Inflammatory macrophage (primary cell): ENCODE data around the gene ZNF302.
"Not testable (repeated sequence)": the region's sequence is repeated elsewhere in the genome, so short reads cannot be mapped to it uniquely, and the experiment has no call there.

Experiments used
- DNase-seq, 2 donors: peaks; one replicate each; pipeline ENCODE4 v3.0.0-alpha.2; 2020 to 2022

ZNF302 gene

DNA sequence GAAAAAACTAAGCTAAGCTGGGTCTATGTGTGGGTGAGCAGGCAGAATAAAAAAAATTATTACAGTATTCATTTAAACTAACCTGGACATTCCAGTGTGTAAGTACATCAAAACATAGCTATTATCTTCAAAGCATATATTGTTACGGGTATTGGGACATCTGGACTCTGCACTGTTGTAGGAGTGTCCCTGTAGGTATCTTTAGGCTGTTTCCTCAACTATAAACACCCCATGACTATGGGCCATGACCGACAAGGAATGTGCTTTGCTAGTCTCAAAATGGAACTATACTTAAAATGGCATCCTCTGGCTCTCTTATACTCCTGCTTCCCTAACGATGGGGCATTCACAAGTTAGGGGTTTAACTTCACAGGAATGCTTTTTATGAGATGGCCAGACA is 3.9 kb upstream of the ZNF302 start:
- DNase-seq = no peak

DNA sequence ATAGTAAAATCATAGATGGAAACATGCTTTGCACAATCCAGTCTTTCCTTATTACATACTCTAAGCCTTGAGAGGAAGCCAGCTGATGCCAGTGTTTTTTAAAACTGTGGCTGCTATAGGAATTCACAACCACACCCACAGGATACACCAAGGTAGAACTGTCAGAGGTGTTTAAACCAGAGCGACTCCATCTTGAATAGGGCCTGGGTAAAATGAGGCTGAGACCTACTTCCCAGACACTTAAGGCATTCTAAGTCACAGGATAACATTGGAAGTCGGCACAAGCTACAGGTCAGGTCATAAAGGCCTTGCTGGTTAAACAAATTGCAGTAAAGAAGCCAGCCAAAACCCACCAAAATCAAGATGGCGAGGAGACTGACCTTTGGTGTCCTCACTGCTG is 2.2 kb upstream of the ZNF302 start:
- no peak for DNase-seq

DNA sequence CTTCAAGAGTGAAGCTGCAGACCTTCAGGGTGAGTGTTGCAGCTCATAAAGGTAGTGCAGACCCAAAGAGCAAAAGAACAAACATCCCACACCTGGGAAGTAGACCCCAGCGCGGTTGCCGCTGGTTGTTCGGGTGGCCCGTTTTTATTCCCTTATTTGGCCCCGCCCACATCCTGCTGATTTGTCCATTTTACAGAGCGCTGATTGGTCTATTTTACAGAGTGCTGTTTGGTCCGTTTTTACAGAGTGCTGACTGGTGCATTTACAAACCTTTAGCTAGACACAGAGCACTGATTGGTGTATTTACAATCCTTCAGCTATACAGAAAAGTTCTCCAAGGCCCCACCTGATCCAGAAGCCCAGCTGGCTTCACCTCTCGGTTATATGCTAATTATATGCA is 1.6 kb upstream of the ZNF302 start:
- DNase-seq = no peak

DNA sequence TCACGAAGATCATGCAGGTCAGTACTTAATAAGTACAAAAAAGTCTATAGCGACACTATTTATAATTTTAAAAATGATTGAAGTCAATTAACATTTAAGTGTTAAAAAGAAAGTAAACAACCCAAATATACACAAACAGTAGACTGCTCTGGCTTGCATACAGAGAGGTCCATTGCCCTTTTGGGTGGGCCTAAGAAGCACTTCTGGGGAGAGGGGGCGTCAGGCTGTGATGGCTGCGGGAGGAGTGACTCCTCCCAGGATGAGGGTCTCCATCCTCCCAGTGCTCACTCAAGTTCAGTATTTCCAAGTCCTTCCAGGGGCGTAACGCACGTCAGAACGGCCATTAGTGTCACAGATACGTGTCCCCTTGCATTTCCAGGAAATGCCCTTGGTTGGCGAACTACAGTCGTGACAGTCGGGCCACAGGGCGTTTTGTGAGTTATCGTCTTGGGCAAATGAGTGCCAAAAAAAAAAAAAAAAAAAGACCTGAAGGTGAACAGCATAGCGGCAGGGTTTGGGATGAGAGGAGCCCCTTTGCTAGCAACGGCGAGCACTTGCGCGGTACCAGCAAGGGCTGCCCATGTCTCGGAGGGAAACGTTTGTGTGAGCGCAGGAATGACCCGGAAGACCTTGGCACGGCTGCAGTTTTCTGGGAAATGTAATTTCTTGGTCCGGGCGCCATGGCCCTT is 637 bp upstream of the ZNF302 start, which contains the start of gene SCGB2B2:
SCGB2B2 (minus strand) TSS at position 463 of the 689 bp plus-strand sequence. CDS start 82,596 bp downstream, outside the sequence.
- DNase-seq = peak; percentile 59 to 61

DNA sequence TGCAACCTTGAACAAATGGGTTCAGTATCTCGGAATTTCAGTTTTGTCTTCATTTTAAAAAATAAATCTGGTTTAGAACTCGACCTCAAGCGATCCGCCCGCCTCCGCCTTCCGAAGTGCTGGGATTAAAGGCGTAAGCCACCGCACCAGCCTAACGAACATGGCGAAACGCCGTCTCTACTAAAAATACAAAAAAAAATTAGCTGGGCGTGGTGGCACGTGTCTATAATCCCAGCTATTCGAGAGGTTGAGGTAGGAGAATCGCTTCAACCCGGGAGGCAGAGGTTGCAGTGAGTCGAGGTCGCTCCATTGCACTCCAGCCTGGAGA is 571 bp downstream of the ZNF302 start:
- DNase-seq = no peak

DNA sequence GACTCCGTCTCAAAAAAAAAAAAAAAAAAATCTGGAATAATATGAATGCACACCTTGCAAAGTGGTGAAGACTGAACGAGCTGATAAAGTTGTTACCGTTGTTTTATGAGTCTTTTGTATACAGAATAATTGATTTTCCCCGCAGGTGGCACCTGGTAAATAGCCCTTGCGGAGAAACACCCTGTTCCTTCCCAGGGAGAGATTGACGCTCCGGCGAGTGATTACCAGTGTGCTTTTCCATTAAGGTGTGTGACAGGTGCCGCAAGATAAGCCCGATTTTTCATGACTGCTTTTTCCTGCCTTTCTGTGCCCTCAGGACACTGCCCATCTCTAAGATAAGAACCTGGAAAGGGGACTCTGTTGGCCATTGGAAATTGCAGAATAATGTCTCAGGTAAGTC is 943 bp downstream of the ZNF302 start:
- no peak for DNase-seq

DNA sequence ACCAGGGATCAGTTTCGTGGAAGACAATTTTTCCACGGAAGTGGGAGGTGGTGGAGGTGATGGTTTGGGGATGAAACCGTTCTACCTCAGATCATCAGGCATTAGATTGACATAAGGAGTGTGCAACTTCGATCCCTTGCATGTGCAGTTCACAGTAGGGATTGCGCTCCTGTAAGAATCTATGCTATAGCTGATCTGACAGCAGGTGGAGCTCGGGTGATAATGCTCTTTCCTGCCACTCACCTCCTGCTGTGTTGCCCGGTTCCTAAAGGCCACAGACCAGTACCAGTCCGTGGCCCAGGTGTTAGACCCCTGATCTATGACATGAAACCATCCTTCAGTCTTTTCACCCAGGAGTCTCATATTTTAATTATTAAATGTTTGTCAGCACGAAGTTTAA is 4.0 kb downstream of the ZNF302 start:
- DNase-seq = no peak

DNA sequence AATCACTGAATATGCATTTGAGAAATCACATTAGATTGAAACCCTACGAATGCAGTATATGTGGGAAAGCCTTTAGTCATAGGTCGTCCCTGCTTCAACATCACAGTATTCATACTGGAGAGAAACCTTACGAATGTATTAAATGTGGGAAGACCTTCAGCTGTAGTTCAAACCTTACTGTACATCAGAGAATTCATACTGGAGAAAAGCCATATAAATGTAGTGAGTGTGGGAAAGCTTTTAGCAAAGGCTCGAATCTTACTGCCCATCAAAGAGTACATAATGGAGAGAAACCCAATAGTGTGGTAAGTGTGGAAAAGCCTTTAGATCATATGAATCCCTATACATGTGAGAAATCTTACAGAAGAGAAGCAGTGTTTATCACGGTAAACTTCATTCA is 7.8 kb downstream of the ZNF302 start:
- DNase-seq = not testable (repeated sequence)

DNA sequence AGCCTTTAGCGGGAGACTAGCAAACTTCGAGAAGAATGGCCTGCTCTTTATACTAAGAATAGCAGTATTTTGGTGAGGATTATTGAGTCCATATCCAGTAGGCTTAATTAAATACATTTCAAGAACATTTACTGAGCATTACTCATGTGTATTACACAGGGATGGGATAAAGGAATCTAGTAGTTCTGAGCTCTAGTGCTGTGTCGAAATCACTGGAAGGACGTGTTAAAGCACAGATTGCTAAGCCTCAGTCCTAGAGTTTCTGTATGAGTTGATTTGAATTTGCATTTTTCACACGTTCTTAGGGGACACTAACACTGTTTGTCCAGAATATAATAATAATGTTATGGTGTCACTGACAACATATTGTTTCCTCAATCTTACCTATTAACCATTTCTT is 9.0 kb downstream of the ZNF302 start:
- DNase-seq = no peak

DNA sequence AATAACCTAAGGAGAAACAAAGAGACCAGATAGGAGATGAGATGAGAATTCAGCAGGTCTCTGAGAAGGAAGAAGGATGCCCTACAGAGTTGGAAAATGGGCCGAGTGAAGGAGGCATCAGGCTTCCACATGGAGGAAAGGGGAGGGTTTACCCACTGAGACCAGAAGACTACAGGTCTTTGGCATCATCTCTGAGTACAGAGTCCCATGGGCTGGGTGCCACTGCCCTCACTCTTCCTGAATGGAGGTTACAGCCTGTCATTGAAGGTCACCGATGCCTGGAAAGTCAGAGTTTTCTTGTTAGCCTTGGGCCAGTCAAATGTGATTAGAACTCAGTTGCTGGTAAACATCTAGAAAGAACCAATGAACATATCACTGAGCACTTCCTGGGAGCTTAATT is 9.9 kb downstream of the ZNF302 start:
- DNase-seq = no peak

DNA sequence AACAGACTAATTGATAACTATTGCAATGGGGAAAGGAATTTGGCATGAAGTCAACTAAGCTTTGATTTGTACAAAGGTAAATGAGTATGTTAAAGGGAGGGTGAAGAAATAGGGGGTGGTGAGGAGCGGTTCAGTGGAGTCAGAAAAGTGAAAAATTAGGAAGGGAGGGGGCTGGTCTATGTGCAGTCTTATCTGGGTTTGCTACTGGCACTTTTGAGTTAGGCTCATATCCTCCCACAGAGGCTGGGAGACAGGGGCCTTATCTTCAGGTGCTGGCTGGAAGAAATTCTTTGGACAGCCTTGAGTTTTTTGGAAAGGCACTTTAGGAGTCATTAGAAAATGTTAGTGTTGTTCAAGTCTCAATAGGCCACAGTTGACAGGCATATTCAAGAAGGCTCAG is 11.1 kb downstream of the ZNF302 start:
- DNase-seq = no peak

DNA sequence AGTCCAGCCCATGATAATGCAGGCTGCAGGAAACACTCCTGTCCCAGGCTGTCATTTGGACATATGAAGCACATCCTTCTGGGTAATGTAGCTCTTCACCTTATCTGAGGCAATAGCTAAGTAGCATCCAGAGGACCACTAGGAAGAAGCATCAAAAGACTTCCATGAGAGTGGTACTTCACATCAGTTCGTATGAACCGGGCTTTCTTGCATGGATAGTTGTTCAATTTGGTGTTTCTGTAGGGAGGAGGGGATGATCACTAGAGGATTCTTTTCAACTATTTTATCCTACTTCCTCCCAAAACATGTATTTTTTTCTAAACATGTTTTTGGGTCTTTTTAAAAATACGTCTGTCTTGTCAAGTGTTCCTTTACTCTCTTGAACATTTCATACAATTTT is 12.9 kb downstream of the ZNF302 start:
- DNase-seq = no peak

DNA sequence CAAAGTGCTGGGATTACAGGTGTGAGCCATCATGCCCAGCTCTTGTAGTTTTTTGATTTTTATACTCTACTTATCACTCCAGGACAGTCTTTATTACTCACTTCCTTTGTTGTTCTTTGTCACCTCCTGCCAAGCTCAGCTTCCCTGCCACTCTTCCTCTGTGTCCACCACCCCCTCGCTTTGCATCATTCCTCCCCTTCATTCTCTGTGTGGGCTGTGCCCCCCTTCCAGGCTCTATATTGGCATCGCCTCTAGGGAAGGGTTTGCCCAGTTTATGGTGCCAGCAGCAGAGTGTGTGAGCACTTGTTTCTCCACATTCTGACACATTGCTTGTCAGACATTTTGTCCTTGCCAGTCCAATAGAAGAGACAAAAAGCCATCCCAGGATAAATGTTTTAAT is 15.1 kb downstream of the ZNF302 start:
- no peak for DNase-seq

DNA sequence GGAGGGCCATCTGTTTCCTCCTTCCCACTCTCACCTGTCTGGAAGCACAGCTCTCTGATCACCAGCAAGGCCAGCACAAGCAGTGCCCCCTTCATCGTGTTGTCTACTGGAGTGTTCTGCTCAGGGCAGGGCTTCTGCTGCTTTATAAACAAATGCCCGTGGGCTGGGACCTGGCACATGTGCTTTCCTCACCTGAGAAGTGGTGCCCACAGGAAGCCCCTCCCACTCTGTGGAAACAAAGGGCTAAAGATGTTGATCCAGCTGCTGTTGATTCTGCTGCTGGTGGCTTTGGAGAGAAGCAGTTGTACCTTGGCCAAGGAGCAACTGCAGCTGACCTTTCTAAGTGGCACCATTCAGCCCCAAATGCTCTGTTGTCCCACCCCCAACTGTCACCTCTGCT is 30.2 kb downstream of the ZNF302 start:
- DNase-seq = no peak

DNA sequence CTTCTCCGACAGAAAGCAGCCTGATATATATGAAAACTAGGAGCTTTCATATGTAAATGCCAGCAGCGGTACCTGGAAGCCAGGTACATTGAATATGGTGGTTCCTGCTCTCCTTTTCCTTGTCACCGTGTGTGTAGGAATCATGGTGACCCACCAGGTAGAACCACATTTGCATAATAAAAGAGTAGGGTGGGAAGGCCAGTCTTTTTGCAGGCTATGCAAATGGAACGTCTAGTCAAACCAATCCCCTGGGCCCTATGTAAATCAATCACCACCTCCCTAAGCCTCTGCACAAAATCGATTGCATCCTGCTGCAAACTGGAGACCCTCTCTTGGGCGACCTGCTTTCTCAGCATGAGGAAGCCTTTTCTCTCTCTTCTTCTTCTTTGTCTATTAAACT is 34.4 kb downstream of the ZNF302 start:
- no peak for DNase-seq

DNA sequence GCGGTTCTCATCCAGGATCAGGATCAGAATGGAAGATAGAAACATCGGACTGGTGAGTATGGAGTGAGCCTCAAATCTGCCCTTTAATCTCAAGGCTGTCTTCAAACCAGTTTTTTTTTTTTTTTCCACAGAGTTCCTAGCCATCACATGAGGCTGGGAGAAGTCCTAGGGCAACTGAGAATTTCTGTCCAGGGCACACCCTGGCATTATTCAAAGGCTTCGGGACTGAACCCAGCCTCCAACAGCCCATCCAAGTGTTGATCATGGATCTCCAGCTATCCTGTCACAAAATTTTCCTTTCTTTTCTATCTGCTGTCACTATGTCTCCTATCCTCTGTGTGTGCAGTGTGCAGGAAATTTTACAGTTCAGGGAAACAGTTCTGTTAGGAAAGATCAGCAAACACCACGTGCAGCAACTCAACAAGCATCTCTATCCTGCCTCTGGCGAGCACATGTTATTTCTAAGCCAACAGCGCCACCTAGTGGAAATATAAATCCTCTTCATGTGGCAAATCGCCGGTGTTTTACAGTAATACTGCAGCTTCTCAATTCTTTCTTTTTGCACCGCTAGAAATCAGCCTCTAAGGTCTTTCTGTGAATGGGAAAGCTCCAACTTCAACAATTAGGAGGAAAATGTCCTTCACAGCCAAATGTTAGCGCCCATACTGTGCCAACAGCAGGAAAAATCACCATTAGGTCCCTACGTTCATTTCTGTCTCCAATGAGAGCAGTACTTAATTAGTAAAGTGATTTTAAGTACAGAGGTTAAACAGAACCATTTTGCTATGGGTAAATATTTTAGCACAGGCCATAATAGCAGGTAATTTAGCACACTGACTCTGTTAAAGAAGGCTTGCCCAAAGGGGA is 35.1 kb downstream of the ZNF302 start:
- DNase-seq = peak; percentile 69 to 75

DNA sequence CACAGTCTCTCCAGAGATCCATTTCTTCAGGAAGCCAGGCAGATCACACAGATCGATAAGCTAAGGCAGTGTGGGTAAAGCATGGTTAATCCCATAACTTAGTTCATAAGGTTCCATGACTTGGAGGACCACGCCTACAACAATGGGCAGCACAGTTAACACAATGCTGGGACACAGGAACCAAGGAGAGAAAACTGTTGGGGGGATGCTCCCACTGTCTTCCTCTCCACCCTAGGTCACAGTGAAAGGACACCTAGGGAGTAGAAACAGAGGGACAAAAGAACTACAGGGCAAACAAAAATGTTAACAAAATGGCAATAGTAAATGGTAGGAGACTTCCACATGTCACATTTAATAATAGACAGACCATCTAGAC is 35.8 kb downstream of the ZNF302 start:
- no peak for DNase-seq

DNA sequence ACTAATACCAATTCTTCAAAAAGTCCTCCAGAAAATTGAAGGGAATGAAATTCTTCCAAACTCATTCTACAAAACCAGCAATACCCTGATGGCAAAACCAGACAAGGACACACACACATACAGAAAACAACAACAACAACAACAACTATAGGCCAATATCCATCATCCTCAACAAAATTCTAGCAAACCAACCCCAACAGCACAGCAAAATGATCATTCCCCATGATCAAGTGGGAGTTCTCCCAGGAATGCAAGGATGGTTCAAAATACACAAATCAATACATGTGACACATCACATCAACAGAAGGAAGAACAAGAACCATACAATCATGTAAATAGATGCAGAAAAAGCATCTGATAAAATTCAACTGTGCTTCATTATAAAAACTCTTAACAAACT is 37.9 kb downstream of the ZNF302 start:
- no peak for DNase-seq

DNA sequence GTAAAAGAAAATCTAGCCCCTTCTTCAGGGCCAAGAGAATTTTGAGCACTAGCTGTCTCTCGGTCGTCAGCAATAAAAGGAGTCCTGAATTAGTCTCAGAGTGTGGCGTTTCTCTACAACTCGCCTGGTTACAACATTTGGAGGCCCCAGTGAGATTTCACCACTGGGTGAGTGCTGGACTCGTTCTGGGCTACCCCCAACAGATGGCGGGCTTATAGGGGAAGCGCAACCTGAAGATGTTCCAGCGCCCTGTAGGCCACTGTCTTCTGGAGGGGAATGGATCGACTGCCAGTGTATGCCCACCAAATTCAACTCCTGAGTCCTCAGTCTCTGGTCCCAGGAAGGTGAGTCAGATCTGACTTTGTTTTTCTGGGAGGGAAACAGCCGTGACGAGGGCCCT is 44.9 kb downstream of the ZNF302 start:
- no peak for DNase-seq

DNA sequence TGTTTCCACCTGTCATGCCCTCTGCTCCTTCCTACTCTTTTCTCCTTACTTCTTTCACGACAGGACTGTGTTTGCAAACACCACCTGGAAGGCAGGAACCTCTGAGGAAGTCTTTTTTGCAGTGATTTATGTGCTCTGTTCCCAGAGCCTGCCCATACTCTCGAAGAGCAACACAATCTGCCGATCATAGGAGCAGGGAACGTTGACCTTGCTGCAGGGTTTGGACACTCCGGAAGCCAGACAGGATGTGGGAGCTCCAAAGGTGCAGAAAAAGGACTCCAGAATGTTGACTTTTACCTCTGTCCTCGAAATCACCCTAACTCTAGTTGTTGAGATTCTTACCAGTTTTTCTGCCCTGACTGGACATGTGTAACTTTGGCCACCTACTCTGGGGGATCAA is 47.9 kb downstream of the ZNF302 start:
- no peak for DNase-seq

DNA sequence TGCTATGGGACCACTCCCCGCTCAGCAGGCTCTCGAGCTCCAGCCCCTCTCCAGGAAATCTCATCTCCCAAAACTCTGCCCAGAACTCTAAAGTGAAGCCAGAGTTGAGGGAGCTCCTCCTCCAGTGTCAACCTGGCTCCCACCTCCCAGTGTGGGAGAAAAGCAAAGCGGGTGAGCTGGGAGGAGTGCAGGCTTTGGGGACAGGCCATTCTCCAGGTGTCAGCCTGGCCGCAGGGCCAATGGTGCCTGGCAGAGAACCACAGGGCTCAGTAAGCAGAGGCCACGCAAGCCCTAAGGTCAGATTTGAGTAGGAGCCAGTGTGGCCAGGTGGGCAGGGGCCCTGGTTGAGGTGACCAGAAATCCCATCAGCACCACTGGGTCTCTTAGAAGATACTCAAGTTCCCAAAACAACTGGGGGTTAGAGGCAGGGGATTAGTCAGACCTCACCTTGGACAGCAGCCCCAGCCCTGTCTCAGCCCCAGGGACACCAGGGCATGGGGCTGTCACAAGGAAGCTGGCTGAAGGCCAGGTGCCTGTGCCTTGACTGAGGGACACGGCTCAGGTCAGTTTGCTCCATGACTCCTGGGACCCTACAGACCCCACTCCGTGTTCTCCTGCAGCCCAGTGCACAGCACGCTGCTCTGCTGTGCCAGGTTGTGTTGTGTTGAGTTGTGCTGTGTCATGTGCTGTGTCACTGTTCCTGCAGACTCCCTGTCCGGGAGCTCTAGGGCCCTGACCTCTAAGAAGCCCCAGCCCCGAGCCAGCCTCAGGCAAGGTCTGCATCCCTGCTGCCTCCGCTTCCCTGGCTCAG is 53.7 kb downstream of the ZNF302 start:
- DNase-seq = no peak

DNA sequence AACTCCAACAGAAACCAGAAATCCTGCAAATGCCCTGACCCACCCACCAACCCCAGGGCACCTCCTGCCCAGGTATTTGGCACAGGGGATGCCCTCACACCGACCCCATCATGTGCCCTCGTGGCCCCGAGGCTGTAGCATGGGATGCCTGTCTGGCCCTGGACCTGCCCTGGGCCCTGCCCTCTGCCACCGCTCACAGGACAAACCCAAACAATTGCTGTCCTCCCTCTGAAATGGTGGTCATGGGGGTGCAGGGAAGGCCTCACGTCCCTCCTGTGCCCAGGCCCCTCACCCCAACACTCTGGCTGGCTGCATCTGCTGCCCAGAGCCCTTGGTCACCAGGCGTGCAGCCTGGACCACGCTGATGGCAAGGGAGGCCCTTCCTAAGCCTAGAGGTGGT is 54.5 kb downstream of the ZNF302 start:
- DNase-seq = no peak

DNA sequence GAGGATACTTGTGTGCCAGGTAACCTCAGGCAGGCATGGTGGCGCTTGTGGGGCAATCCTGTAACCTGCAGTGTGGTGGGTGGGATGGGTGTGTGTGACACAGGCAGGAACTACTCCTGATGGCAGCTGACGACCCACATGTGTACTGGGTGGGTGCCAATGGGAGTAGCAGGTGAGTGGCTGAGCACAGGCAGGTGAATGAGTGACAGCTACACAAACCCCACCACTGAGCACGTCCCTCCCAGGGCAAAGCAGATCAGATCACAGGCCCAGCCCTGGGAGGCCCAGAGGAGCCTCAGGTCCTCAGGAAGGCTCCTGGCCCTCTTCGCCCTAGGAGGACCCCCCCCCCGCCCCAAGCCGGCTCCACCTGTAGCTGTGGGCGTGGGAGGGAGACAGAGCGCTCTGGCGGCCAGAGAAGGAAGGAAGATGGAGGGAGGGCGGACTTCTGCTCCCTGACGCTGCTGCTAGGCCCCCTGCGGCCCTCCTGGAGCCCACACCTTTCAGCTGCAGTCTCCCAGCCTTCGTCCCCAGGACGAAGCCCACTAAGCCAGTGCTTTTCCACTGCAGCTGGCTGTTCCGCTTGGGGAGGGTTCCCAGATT is 55.2 kb downstream of the ZNF302 start:
- DNase-seq = no peak
